Subcutaneous abdominal adipose tissue (tissue), 5 donors: ENCODE data around the gene NEXN.
A peak's percentile ranks its signal among the peaks of the same experiment; 100 is the strongest.
"Not testable (repeated sequence)": the region's sequence is repeated elsewhere in the genome, so short reads cannot be mapped to it uniquely, and the experiment has no call there.

ENCODE experiments used
- H3K27ac ChIP-seq: one replicate; pipeline ENCODE4 v1.7.0; 2013; ENCODE audit warnings: low read depth, mild to moderate bottlenecking, inconsistent platforms, low read length, moderate library complexity
- H3K27me3 ChIP-seq, 5 donors: one replicate each; pipeline ENCODE4 v1.7.0; 2013; ENCODE audit warnings: low read length in 5 of 5, inconsistent platforms in 1 of 5; ENCODE audit not compliant: control insufficient read depth in 5 of 5, insufficient read depth in 4 of 5
- H3K36me3 ChIP-seq, 5 donors: one replicate each; pipeline ENCODE4 v1.7.0; 2013; ENCODE audit warnings: low read length in 5 of 5; ENCODE audit not compliant: control insufficient read depth in 5 of 5, insufficient read depth in 5 of 5
- H3K4me1 ChIP-seq, 5 donors: one replicate each; pipeline ENCODE4 v1.7.0; 2013; ENCODE audit warnings: low read length in 5 of 5, mild to moderate bottlenecking in 3 of 5, moderate library complexity in 1 of 5; ENCODE audit not compliant: control insufficient read depth in 5 of 5, insufficient read depth in 5 of 5
- H3K4me3 ChIP-seq, 5 donors: one replicate each; pipeline ENCODE4 v1.7.0; 2013; ENCODE audit warnings: low read length in 5 of 5, low read depth in 1 of 5
- H3K9ac ChIP-seq, 5 donors: one replicate each; pipeline ENCODE4 v1.7.0; 2013; ENCODE audit warnings: low read length in 5 of 5, mild to moderate bottlenecking in 4 of 5, moderate library complexity in 3 of 5
- H3K9me3 ChIP-seq, 5 donors: one replicate each; pipeline ENCODE4 v1.7.0; 2013; ENCODE audit warnings: low read length in 5 of 5; ENCODE audit not compliant: control insufficient read depth in 5 of 5
- donor health status: healthy.
- donor health status: healthy.
- donor health status: healthy.
- donor health status: healthy.
- donor health status: healthy.

Gene NEXN

DNA sequence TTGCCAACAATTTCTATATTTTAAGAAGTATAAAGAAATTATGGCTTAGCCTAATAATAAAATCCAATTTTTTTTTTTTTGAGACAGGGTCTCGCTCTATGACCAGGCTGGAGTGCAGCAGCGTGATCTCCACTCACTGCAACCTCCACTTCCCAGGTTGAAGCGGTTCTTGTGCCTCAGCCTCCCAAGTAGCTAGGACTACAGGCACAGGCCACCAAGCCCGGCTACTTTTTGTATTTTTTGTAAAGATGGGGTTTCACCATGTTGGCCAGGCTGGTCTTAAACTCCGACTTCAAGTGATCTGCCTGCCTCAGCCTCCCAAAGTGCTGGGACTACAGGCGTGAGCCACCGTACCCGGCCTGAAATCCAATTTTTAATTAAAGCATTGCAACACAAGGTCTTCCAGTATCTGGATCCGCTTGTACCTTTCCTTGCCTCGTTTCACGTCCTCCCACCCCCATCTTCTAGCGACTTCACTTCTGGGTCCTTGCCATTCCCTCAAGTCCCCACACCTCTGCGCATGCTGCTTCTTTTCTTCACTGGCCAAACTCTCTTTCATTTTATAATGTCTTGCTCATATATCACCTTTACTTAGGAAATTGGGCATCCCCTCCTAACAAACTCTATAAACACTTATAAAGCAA lies 88.1 kb downstream of the NEXN start:
- Histone ChIP-seq H3K9me3 (no peaks in the 10 kb centered on the region), H3K4me1 (peaks cover 4 to 53% (median 38%) of the 10 kb centered on the region in 5 donors), H3K4me3 (peak overlapping the region; percentile 85 to 99 (median 94)), H3K27ac (peak overlapping the region; percentile 100), H3K9ac (peak overlapping the region in 2 of 5 donors; percentile 30 to 39), H3K36me3 (peaks cover 0 to 6% (median 0%) of the 10 kb centered on the region in 5 donors), H3K27me3 (no peaks in the 10 kb centered on the region)

DNA sequence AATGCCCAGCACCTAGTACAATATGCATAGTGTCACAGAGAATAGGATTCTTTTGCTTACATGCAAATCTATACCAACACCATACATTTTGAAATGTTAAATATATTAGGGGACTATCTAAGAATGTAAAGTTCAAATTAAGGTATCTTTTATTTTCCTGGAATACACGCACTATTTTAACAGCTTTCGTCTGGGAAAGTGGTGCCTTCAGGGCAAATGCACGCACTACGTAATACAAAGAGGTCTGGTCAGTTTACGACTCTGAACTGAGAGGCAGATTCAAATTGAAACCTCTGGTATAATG lies 89.5 kb downstream of the NEXN start:
- Histone ChIP-seq H3K4me3 (peak overlapping the region; percentile 85 to 99 (median 94)), H3K27ac (peak overlapping the region; percentile 100), H3K36me3 (peaks cover 0 to 6% (median 3%) of the 10 kb centered on the region in 5 donors), H3K9me3 (no peaks in the 10 kb centered on the region), H3K4me1 (peaks cover 4 to 51% (median 38%) of the 10 kb centered on the region in 5 donors), H3K27me3 (no peaks in the 10 kb centered on the region), H3K9ac (peak overlapping the region; percentile 99 to 100 (median 100))

DNA sequence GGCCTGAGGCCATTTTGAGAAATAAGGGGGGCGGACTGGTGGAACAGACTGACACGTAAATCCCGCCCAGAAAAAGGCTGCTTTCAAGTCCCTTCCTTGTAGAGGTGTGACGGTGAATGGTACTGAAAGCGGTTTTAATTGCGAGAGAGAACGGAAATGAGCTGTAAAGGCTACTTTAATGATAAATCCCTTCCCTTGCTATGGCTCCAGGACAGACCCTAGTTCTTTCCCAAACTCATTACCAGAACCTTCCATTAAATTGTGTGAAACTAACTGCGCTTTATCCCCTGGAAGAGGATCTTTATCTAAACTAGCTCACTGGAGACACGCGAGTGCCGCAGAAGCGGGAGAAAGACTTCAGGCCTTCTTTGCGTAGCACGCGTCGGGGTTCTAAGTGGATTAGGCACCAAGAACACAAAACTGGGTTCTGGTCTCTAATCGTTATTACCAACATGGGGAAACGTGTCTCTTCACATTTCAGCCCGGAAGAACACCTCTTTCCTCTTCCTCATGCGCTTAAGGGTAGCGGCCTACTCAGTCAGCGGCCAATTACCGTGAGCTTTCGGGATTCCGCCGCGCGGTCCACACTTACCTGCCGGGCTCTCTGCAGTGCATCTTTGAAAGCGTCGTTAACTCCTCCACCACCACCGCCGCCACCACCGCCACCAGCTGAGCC lies 90.0 kb downstream of the NEXN start:
- H3K36me3 ChIP-seq, result peaks cover 0 to 6% (median 3%) of the 10 kb centered on the region in 5 donors
- H3K4me3 ChIP-seq, result peak overlapping the region; percentile 85 to 99 (median 94)
- no peaks in the 10 kb centered on the region for H3K27me3 ChIP-seq
- peak overlapping the region; percentile 100 for H3K27ac ChIP-seq
- peaks cover 4 to 51% (median 38%) of the 10 kb centered on the region in 5 donors for H3K4me1 ChIP-seq
- no peaks in the 10 kb centered on the region for H3K9me3 ChIP-seq
- peak overlapping the region; percentile 99 to 100 (median 100) for H3K9ac ChIP-seq

DNA sequence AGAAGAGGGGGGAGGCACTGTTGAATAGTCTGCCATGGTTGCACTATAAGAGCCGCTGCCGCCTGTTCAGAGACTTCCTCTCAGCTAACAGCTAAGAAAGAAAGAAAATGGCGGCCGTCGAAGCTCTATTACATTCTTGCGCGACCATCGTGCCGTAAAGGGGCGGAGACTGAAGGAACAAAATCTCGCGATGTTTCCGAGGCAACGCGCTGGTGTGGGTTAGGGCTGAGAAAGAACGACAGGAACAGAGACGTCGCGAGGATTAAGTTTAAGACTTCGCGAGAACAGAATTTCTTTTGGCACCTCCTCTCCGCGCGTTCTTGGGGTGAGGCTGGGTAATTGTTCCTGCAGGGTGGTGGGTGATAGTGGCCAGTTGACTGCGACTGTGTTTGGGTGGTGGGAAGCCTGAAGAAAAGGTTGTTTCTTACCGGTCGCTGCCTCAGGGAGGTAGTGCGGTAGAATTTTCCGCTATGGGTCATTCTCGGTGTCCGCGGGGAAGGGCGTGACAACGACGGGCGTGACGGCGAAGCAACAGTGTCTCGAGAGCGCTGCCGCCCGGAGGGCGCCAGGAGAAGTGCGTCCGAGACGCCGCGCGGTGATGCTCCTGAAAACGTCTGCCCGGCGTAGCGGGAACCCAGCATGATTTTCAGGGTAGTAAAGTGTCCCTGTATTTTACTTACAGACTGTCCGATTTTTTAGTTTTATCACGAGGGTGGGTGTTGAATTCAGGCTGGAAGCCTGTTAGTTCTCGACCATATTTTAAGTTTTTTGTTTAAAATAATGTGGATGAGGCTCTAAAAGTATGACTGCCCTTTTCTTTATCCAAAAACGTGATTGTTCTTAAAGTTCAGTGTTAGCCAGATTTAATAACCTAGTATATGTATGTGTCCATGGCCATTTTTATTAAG lies 90.8 kb downstream of the NEXN start, which contains the start of gene FUBP1:
TSS of gene FUBP1 (minus strand) at position 104 of the 908 bp plus-strand sequence. CDS start at position 36, 68 bp downstream.
- H3K4me1 ChIP-seq, result peaks cover 4 to 51% (median 38%) of the 10 kb centered on the region in 5 donors

DNA sequence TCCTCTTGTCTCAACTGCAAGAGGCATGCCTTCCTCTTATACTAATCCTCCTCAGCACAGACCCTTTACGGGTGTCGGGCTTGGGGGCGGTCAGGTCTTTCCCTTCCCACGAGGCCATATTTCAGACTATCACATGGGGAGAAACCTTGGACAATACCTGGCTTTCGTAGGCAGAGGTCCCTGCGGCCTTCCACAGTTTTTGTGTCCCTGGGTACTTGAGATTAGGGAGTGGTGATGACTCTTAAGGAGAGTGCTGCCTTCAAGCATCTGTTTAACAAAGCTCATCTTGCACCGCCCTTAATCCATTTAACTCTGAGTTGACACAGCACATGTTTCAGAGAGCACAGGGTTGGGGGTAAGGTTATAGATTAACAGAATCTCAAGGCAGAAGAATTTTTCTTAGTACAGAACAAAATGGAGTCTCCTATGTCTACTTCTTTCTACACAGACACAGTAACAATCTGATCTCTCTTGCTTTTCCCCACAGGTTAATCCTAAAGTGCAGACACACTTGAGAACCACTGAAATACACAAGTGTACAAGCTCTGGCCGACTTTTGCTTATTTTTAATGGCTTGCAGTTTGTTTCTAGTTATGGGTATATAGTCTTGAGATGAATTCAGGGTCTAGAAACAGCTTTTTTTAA lies 95.0 kb downstream of the NEXN start:
- not testable (repeated sequence) for H3K9ac ChIP-seq, H3K9me3 ChIP-seq, H3K4me3 ChIP-seq, H3K36me3 ChIP-seq, H3K27ac ChIP-seq, H3K27me3 ChIP-seq
- H3K4me1 ChIP-seq, result peaks cover 0 to 15% (median 9%) of the 10 kb centered on the region in 5 donors

More for the DNA sequence above, 90.8 kb downstream of the NEXN start, which contains the start of gene FUBP1:
- Histone ChIP-seq H3K9ac (peak within 1 kb of the TSS; percentile 99 to 100 (median 100)), H3K27me3 (no peaks in the 10 kb centered on the region), H3K27ac (peak within 1 kb of the TSS; percentile 100), H3K36me3 (peaks cover 0 to 6% (median 3%) of the 10 kb centered on the region in 5 donors), H3K9me3 (no peaks in the 10 kb centered on the region), H3K4me3 (peak within 1 kb of the TSS; percentile 85 to 99 (median 94))

DNA sequence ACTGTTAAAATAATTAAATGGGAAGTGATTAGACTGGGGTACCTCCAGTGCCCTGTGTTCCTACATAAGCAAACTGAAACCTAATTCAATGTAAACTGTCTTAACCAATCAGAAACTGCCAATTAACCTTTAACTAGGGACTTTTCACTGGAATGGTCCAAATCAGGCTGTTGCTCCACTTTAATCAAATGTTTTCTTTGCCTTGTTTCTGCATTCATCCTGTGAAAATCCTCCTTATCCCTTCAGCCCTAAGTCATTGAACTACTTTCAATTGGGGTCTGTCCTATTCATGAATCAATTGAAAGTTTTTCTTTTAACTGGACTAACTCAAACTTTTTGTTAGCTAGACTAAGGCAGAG lies 95.6 kb downstream of the NEXN start:
- Histone ChIP-seq H3K9me3 (no peaks in the 10 kb centered on the region), H3K4me1 (peaks cover 0 to 15% (median 9%) of the 10 kb centered on the region in 5 donors), H3K9ac (no peak overlapping the region), H3K4me3 (no peak overlapping the region), H3K36me3 (peaks cover 0 to 5% (median 0%) of the 10 kb centered on the region in 5 donors), H3K27ac (no peak overlapping the region), H3K27me3 (no peaks in the 10 kb centered on the region)

DNA sequence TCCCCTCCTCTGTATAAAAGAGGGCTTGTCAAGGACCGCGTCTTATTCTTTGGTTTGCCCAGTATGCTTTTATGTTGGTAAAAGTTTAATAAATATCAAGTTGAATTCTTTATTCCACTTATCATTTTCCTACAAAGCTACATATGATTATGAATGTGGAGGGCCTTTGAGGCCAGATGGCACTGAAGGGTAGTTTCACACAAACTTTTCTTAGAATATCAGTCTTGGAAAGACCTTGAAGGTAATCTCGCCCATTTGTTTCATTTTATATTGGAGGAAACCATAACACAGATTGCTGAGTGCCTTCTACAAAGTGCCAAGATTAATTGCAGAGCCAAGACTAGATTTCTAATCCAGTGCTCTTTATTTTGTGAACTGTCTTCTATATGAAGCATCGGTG lies 96.2 kb downstream of the NEXN start:
- H3K27me3 ChIP-seq, result no peaks in the 10 kb centered on the region
- H3K9me3 ChIP-seq, result no peaks in the 10 kb centered on the region
- H3K36me3 ChIP-seq, result peaks cover 0 to 5% (median 0%) of the 10 kb centered on the region in 5 donors
- H3K4me3 ChIP-seq, result no peak overlapping the region
- H3K9ac ChIP-seq, result no peak overlapping the region
- H3K4me1 ChIP-seq, result peaks cover 0 to 13% (median 7%) of the 10 kb centered on the region in 5 donors
- no peak overlapping the region for H3K27ac ChIP-seq

DNA sequence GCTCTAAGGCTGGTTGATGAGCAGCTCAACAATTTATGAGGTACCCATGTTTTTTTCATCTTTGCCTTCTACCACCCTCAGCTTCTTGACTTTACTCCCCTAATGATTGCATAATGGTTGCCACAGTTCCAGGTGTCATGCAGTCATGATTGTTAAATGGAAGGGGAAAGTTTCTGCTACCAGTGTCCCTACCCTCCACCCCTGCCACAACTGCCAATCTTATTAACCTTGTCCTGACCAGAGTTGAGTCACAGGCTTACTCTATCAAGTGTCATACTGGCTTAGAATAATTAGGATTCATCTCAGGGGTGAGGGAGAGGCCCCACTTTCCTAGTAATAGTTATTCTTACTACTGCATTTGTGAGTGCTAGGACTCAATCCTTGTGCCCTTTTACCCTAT lies 98.4 kb downstream of the NEXN start:
- Histone ChIP-seq H3K9ac (no peak overlapping the region), H3K27ac (no peak overlapping the region), H3K9me3 (no peaks in the 10 kb centered on the region), H3K36me3 (peaks cover 0 to 5% (median 0%) of the 10 kb centered on the region in 5 donors), H3K27me3 (no peaks in the 10 kb centered on the region), H3K4me3 (no peak overlapping the region), H3K4me1 (no peaks in the 10 kb centered on the region)

DNA sequence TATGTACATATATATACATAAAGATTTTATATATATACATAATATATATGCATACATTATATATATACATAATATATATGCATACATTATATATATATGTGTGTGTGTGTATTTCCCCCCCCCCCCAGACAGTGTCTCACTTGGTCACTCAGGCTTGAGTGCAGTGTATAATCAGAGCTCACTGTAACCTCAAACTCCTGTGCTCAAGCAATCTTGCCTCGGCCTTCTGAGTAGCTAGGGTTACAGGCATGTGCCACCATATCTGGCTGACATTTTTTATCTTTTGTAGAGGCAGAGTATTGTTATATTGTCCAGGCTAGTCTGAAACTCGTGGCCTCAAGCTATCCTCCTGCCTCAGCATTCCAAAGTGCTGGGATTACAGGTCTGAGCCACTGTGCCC lies 99.5 kb downstream of the NEXN start:
- no peak overlapping the region for H3K9ac ChIP-seq
- no peaks in the 10 kb centered on the region for H3K9me3 ChIP-seq
- no peak overlapping the region for H3K4me3 ChIP-seq
- no peak overlapping the region for H3K27ac ChIP-seq
- H3K36me3 ChIP-seq, result peaks cover 0 to 2% (median 0%) of the 10 kb centered on the region in 5 donors
- no peaks in the 10 kb centered on the region for H3K27me3 ChIP-seq
- no peaks in the 10 kb centered on the region for H3K4me1 ChIP-seq
